NCI-H345 treated with DMSO at 0.1 percent for 48 hours (cell line): ENCODE measurements around the gene SYMPK.
"Not testable (repeated sequence)": the region's sequence is repeated elsewhere in the genome, so short reads cannot be mapped to it uniquely, and the experiment has no call there.

Experiments used
- DNase-seq: peaks from one replicate; lab custom pipeline; 2025; ENCODE audit not compliant: unreplicated experiment; lab: John Stamatoyannopoulos, UW

The SYMPK gene

GRCh38 chr19:45809643-45810159, 53.2 kb downstream of the SYMPK start:
- DNase-seq, result peak; percentile 14

GRCh38 chr19:45805719-45806118, 57.2 kb downstream of the SYMPK start:
- DNase-seq, result no peak

GRCh38 chr19:45804959-45805230, 58.1 kb downstream of the SYMPK start:
- no peak for DNase-seq

- no peak for DNase-seq
Observed at GRCh38 chr19:45804140-45804958, 58.6 kb downstream of the SYMPK start.

- no peak for DNase-seq
Observed at GRCh38 chr19:45801603-45802175, 61.3 kb downstream of the SYMPK start.

- no peak for DNase-seq
Observed at GRCh38 chr19:45800070-45800553, 62.8 kb downstream of the SYMPK start.

GRCh38 chr19:45799541-45799940, 63.4 kb downstream of the SYMPK start:
- DNase-seq, result not testable (repeated sequence)

- peak; percentile 42 for DNase-seq
Observed at GRCh38 chr19:45798995-45799517, 63.9 kb downstream of the SYMPK start.

- no peak for DNase-seq
Observed at GRCh38 chr19:45794627-45795026, 68.3 kb downstream of the SYMPK start.

GRCh38 chr19:45793876-45794275, 69.1 kb downstream of the SYMPK start:
- no peak for DNase-seq

- no peak for DNase-seq
Observed at GRCh38 chr19:45793178-45793564, 69.8 kb downstream of the SYMPK start.

GRCh38 chr19:45792470-45793177, 70.3 kb downstream of the SYMPK start, which contains the start of gene DMWD:
DMWD (minus strand) TSS chr19:45792845; CDS start chr19:45792756, 89 bp downstream.
- DNase-seq, result peak; percentile 86

- DNase-seq, result no peak
Observed at GRCh38 chr19:45791744-45792469, 71.0 kb downstream of the SYMPK start.

GRCh38 chr19:45790942-45791341, 72.0 kb downstream of the SYMPK start:
- no peak for DNase-seq

GRCh38 chr19:45789035-45789786, 73.7 kb downstream of the SYMPK start:
- no peak for DNase-seq

- no peak for DNase-seq
Observed at GRCh38 chr19:45786533-45786894, 76.4 kb downstream of the SYMPK start.

GRCh38 chr19:45785781-45786532, 77.0 kb downstream of the SYMPK start:
- DNase-seq, result no peak

- no peak for DNase-seq
Observed at GRCh38 chr19:45785097-45785496, 77.8 kb downstream of the SYMPK start.

GRCh38 chr19:45784096-45784495, 78.9 kb downstream of the SYMPK start:
- DNase-seq, result no peak
